Eye (tissue), 1 donor: Measurements from ENCODE around the gene FCHO1.

Experiments used
- DNase-seq: peaks from one replicate; pipeline ENCODE4 v3.0.0-alpha.2; 2015

FCHO1 gene, protein sequence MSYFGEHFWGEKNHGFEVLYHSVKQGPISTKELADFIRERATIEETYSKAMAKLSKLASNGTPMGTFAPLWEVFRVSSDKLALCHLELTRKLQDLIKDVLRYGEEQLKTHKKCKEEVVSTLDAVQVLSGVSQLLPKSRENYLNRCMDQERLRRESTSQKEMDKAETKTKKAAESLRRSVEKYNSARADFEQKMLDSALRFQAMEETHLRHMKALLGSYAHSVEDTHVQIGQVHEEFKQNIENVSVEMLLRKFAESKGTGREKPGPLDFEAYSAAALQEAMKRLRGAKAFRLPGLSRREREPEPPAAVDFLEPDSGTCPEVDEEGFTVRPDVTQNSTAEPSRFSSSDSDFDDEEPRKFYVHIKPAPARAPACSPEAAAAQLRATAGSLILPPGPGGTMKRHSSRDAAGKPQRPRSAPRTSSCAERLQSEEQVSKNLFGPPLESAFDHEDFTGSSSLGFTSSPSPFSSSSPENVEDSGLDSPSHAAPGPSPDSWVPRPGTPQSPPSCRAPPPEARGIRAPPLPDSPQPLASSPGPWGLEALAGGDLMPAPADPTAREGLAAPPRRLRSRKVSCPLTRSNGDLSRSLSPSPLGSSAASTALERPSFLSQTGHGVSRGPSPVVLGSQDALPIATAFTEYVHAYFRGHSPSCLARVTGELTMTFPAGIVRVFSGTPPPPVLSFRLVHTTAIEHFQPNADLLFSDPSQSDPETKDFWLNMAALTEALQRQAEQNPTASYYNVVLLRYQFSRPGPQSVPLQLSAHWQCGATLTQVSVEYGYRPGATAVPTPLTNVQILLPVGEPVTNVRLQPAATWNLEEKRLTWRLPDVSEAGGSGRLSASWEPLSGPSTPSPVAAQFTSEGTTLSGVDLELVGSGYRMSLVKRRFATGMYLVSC

DNA sequence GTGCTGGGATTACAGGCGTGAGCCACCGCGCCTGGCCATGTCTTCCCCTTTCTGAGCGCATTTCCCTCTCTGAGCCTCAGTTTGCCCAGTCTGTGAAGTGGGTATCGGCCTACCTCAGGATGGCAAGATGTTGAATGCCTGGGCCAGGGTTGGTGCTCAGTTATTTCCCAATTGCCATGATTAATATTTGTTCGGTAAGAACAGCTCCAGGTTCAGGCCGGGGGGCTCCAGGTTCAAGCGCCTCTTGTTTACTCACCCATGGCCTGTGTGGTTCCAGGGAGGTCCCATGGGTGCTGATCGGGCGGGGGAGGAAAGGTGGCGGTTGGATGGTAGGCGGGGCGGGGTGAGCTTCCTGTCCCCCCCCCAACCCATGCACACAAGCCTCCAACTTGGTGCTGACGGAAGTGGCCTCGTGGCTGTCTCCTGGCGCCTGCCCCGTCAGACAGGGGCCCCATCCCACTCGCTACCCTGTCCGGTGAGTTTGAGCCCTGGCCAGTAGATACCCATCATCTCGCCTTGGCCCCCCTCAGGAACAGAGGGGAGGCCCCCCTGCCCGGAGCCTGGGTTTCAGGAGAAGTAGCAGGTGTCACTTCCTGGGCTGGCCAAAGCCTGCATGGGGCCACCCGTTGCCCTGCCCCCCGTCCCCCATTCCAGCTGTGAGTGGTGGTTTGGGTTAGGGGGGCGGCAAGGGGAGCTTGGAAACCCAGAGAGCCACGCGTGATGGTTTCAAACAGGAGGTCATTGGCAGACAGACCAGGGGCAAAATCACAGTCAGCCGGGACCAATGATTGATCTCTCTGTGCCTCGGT, at the start of gene FCHO1:
TSS of gene FCHO1 (plus strand) at position 375 of the 809 bp plus-strand sequence. CDS start 3,688 bp downstream, outside the sequence.
- no peak for DNase-seq

DNA sequence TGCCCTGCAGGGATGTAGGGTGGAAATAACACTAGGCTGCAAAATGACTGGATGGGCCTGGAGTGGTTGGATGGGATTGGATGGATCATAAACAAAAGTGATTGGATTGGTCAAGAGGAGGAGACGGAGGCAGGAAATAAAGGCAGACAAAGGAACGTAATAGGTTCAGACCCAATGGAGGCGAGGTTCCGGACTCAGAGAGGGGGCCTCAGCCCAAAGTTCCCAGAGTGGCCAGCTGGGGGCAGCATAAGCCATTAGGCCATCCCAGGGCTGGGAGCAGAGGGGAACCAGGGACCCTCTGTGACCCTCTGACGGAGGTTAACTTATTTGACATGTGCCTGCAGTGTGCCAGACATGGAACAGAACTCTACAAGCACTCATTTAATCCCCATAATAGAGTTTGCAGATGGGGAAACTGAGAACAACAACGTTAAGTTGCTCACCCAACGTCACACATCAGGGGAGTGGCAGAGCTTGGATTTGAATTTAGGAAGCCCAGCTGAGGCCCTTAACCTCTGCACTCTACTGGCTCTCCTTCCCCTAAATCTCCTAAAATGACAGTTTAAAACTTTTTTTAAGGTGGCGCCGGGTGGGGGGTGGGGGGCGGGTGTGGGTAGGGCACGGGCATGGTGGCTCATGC, 47.3 kb upstream of the FCHO1 start:
- DNase-seq, result peak; percentile 60

DNA sequence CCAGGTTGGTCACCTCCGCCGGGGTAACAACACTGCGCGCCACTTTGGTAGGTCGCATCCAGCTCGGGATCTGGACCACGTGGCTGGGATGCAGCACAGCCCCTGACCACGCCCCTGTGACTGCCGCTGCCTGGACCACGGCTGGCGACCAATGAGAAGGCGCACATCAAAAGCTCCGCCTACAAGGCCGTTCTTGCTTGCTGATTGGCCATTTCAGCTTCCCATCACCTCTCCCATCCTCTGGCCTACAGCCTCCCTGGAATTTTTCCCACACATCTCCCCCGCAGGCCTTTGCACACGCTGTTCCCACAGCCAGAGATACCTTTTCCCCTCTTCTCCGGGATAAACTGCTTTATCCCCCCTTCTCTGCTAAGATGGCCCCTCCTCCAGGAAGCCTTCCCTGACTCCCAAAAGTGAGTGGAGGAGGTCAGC, 44.5 kb upstream of the FCHO1 start:
- DNase-seq, result peak; percentile 62

DNA sequence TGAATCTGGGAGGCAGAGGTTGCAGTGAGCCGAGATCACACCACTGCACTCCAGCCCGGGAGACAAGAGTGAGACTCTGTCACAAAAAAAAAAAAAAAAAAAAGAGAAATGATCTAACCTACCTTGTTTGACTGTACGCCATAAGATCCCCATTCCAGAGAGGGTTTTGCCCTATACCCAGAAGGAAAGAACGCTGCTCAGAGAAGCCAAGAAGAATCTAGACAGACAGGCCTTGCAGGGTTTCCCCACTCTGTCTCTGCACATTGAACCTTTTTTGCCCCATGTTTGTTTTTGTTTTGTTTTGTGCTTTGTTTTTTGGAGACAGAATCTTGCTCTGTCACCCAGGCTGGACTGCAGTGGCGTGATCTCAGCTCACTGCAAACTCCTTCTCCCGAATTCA, 39.4 kb upstream of the FCHO1 start:
- no peak for DNase-seq

DNA sequence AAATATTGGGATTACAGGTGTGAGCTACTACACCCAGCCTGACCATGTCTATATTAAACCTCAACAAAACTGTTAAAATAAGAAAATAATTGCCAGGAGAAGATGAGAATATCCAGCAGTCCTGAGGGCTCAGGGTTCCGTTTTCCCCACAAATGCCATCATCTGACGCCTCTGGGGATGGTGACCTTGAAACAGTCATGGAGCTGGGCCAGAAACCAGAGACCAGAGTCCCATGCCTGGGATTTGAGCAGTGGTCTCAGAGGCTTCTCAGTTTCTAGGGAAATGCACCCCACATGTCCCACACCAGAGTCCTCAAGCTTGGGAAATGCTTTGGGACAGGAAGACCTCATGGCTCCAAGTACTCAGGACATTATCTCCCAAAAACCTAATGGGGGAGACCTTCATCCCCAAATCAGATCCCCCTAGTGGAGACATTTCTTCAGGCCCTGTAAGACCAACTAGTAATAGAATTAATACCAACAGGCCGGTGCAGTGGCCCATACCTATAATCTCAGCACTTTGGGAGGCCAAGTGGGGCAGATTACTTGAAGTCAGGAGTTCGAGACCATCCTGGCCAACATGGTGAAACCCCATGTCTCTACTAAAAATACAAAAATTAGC, 34.9 kb upstream of the FCHO1 start:
- no peak for DNase-seq

DNA sequence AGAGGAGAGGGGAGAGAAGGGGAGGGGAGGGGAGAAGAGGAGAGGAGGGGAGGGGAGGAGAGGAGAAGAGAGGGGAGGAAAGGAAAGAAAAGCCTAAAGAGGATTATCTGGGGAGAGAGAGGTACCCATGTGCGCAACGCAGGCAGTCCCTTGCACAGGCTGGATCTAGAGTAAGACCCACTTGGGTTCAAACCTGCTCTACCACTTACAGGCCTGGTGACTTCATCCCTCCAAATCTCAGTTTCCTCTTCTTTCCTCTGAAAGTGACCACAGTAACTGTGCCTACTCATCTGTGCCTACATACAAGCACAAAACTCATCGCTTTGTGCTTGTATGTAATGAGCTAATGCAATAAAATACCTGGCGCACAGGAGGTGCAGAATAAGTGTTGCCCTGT, 32.7 kb upstream of the FCHO1 start:
- no peak for DNase-seq

DNA sequence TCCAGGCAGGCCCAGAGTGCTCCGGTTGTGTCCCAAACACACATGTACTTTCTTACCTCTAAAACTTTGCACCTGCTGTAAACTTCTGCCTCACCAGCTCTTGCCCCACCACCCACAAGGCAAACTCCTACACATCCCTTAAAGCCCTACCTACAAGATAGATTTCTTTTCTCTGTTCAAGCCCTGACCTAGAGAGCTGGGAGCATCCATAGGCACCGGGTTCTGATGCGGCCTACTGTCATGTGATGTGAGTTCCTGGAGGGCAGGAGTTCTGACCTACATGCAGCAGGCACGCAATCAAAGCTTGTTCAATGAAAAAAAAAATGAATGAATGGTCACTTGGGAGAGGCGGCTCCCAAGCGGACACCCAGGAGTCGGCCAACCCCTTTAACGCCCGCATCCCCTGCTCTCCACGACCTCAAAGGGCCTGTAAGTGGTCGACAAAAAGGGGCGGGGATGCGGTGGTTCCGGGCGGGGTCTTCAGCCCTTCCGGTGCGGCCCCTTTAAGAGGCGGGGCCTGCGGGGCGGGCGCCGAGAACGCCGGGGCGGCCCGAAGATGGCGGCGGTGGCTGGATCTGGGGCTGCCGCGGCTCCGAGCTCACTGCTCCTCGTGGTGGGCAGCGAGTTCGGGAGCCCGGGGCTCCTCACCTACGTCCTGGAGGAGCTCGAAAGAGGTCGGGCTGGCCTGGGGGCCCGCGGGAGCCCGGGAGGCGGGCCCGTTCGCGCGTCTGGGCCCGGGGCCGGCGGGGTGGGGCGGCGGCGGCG, 32.1 kb upstream of the FCHO1 start, which contains the start of gene MAP1S:
TSS of gene MAP1S (plus strand) at position 534 of the 765 bp plus-strand sequence. CDS start at position 557, 23 bp downstream.
- DNase-seq, result peak; percentile 89

DNA sequence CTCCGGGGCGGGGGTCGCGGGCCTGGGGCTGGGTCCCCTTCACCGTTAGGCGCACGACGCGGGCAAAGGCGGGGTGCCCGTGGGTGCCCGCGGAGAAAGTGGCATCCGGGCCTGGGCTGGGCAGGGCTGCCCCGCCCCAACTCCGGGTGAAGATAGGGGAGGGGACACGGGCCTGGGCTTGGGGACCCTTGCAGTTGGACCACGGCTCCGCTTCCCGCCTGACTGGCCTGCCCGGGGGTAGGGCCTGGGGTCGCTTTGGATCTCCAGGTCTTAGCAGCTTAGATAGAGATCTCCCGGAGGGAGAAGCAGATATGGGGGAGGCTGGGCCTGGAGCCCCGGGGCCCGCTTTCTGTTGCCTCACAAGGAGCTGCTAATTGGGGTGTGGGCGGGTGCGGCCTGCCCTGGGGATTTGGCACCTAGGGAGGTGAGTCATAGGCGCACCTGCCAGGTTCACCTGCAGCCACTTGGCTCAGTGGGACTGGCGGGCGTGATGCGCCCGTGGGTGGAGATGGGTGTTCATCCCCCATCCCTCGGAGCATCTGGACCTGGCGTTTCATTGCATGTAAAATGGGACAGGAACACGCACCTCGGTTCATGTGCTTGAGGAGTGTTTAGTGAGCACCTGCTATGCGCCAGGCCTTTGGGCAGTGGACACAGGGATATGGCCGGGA, 31.4 kb upstream of the FCHO1 start:
- DNase-seq, result peak; percentile 23

DNA sequence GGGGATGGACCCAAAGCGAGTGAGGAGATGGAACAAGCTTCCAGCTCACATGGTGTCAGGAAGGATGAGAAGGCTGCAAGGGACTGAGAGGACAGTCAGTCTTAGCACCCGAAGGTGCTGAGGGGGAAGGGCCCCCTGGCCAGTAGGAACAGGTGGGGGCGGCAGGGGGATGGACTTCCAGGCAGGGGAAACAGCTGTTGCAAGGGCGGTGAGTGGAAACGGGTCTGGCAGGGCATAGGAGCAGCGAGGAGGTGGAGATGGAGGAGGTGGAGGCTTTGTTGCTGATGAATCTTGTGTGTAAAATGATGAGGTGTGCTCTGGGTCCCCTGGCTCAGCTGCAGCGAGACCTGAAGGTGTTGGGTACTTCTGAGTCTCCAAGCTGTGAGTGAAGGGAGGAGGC, 30.8 kb upstream of the FCHO1 start:
- no peak for DNase-seq

GRCh38 chr19:17721111-17721628, 30.1 kb upstream of the FCHO1 start:
- DNase-seq, result no peak

GRCh38 chr19:17721821-17722220, 29.5 kb upstream of the FCHO1 start:
- no peak for DNase-seq

DNA sequence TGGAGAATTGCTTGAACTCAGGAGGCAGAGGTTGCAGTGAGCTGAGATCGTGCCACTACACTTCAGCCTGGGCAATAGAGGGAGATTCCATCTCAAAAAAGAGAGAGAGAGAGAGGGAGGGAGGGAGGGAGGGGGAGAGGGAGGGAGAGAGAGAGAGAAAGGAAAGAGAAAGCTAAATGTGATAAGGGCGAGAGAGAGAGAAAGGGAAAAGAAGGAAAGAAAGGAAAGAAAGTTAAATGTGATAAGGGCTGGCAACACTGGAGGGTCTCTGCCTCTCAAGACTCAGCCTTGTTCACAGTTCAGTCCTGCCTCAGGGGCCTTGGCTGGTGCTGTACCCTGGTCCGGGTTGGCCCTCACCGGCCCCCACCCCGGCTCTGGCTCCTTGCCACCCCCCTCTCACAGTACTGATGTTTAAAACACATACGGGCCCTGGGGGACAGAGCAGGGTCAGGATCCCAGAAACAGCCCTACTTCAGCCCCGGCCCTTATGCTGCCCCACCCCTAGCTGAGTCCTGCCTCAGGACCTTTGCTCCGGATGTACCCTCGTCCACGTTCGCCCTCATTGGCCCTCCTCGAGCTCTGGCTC, 28.5 kb upstream of the FCHO1 start:
- no peak for DNase-seq

GRCh38 chr19:17724655-17725054, 26.6 kb upstream of the FCHO1 start:
- DNase-seq, result no peak

DNA sequence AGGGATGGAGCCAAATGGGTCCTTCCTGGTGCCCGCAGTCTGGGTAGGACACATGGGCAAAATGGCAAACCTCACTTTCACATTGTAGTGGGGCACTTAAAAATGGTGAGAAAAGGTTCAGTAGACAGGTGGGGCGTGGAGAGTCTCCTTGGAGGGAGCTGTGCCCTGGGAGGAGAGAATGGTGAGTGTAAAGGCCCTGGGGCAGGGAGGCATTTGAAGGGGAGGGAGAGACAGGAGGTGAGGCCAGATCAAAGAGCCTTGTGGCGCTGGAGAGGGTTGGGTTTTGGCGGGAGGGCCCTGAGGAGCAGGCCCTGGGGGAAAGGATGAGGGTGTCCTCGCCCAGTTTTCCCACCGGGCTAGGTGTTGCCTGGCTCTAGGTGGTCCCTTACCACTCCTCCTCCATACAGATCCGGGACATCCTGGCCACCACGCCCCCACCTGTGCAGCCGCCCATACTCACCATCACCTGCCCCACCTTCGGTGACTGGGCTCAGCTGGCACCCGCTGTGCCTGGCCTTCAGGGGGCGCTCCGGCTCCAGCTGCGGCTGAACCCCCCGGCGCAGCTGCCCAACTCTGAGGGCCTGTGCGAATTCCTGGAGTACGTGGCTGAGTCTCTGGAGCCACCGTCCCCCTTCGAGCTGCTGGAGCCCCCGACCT, 25.7 kb upstream of the FCHO1 start:
- DNase-seq, result no peak

- no peak for DNase-seq
These were observed 25.0 kb upstream of the FCHO1 start for GRCh38 chr19:17726136-17726741.

GRCh38 chr19:17726964-17727773, 24.1 kb upstream of the FCHO1 start:
- DNase-seq, result no peak

DNA sequence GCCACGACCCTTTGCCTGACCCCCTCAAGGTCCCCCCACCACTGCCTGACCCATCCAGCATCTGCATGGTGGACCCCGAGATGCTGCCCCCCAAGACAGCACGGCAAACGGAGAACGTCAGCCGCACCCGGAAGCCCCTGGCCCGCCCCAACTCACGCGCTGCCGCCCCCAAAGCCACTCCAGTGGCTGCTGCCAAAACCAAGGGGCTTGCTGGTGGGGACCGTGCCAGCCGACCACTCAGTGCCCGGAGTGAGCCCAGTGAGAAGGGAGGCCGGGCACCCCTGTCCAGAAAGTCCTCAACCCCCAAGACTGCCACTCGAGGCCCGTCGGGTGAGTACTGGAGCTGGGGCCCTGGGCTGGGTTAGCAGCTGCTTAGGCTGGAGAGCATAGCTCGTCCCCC, 23.4 kb upstream of the FCHO1 start:
- DNase-seq, result no peak

- DNase-seq, result no peak
These were observed 18.1 kb upstream of the FCHO1 start for GRCh38 chr19:17733127-17733526.
